ENCODE data around the gene FAU.

The FAU gene

GRCh38 chr11:65121865-65122696 is at the start of gene FAU, which contains the start of gene MRPL49:
FAU (minus strand) TSS chr11:65122134; CDS start chr11:65121813, 321 bp downstream.
MRPL49 (plus strand) TSS chr11:65122321; CDS start chr11:65122347, 26 bp downstream.
- in situ Hi-C loops (cut with MboI; ENCODE audit: low pct_unique_long_range_greater_than_20kb, low sequenced_read_pairs, unreplicated experiment): no loop called here
- TF ChIP-seq, protein P1, sequence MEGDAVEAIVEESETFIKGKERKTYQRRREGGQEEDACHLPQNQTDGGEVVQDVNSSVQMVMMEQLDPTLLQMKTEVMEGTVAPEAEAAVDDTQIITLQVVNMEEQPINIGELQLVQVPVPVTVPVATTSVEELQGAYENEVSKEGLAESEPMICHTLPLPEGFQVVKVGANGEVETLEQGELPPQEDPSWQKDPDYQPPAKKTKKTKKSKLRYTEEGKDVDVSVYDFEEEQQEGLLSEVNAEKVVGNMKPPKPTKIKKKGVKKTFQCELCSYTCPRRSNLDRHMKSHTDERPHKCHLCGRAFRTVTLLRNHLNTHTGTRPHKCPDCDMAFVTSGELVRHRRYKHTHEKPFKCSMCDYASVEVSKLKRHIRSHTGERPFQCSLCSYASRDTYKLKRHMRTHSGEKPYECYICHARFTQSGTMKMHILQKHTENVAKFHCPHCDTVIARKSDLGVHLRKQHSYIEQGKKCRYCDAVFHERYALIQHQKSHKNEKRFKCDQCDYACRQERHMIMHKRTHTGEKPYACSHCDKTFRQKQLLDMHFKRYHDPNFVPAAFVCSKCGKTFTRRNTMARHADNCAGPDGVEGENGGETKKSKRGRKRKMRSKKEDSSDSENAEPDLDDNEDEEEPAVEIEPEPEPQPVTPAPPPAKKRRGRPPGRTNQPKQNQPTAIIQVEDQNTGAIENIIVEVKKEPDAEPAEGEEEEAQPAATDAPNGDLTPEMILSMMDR (IDR thresholded peaks at IDR 0.05; ENCODE audit: extremely low read depth, insufficient read depth, missing control alignments): no peak
- DNase-seq (ENCODE audit: low spot score): peak; percentile 97

GRCh38 chr11:65170058-65170534 is 48.2 kb upstream of the FAU start, which contains the start of gene SPDYC:
SPDYC (plus strand) TSS chr11:65170233; CDS start chr11:65171358, 1,125 bp downstream.
- TF ChIP-seq, protein P1 (IDR thresholded peaks at IDR 0.05; ENCODE audit: extremely low read depth, insufficient read depth, missing control alignments): no peak
- in situ Hi-C loops (cut with MboI; ENCODE audit: low pct_unique_long_range_greater_than_20kb, low sequenced_read_pairs, unreplicated experiment): no loop called here
- no peak for DNase-seq (ENCODE audit: low spot score)

- DNase-seq (ENCODE audit: low spot score): no peak
- in situ Hi-C loops (cut with MboI; ENCODE audit: low pct_unique_long_range_greater_than_20kb, low sequenced_read_pairs, unreplicated experiment): no loop called here
- TF ChIP-seq, protein P1 (IDR thresholded peaks at IDR 0.05; ENCODE audit: extremely low read depth, insufficient read depth, missing control alignments): no peak
These were observed 47.3 kb upstream of the FAU start for GRCh38 chr11:65169164-65169641.

- in situ Hi-C loops (cut with MboI; ENCODE audit: low pct_unique_long_range_greater_than_20kb, low sequenced_read_pairs, unreplicated experiment): no loop called here
- no peak for DNase-seq (ENCODE audit: low spot score)
- TF ChIP-seq, protein P1 (IDR thresholded peaks at IDR 0.05; ENCODE audit: extremely low read depth, insufficient read depth, missing control alignments): no peak
These were observed 45.7 kb upstream of the FAU start for GRCh38 chr11:65167656-65168055.

GRCh38 chr11:65166893-65167292 is 45.0 kb upstream of the FAU start:
- in situ Hi-C loops (cut with MboI; ENCODE audit: low pct_unique_long_range_greater_than_20kb, low sequenced_read_pairs, unreplicated experiment): no loop called here
- TF ChIP-seq, protein P1 (IDR thresholded peaks at IDR 0.05; ENCODE audit: extremely low read depth, insufficient read depth, missing control alignments): no peak
- no peak for DNase-seq (ENCODE audit: low spot score)

- DNase-seq (ENCODE audit: low spot score): no peak
- in situ Hi-C loops (cut with MboI; ENCODE audit: low pct_unique_long_range_greater_than_20kb, low sequenced_read_pairs, unreplicated experiment): no loop called here
- TF ChIP-seq, protein P1 (IDR thresholded peaks at IDR 0.05; ENCODE audit: extremely low read depth, insufficient read depth, missing control alignments): no peak
These were observed 43.7 kb upstream of the FAU start for GRCh38 chr11:65165410-65166317.
